HepG2 (cell line): Measurements from ENCODE around the gene TRNT1.

Experiments
- FOXK2 ChIP-seq: fragments of 450-650 bp; IDR thresholded peaks from 2 replicates; pipeline ENCODE4 v1.6.1; 2016
- SIN3A ChIP-seq: IDR thresholded peaks from 2 replicates; pipeline ENCODE4 v1.6.1; 2011; ENCODE audit warnings: low read depth, mild to moderate bottlenecking, control low read depth, low read length, borderline replicate concordance
- ZNF317 ChIP-seq: sonication (generic); formaldehyde crosslinking; IDR thresholded peaks from 2 replicates; pipeline ENCODE4 v1.5.0; 2020; ENCODE audit warnings: mild to moderate bottlenecking, missing genetic modification reagents

DNA sequence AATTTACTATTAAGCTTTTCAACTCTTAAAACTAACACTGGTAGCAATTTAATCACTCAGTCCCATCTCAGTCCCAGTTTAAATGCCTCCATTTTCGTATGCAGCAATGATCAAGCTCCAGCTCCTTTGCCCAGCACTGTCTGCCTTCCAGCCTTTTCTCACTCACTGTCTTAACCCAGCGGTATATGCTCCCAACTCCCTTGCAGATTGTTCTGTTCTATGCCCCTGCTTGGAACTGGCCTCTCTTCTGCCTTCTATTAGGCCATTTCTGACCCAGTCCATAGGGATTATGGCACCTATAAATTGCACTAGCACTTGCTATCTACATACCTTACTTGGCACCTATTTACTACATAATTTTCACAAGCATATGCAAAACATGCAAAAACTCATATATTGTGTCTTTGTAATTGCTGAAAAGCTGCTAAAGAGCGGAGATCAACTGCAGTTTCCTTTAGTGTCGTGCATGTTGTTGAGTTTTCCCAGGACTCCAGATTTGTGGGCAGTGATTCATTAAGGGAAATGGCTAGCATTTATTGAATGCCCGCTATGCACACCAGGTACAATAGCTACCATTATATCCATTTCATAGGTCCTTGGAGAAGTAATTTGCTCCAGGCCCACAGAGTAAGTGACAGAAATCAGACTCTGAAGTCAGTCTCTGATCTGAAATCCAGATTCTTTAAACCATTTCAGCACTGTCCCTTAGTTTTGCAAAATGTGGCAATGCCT lies 28.3 kb downstream of the TRNT1 start:
- TF ChIP-seq FOXK2 = no peak
- TF ChIP-seq SIN3A = no peak
- TF ChIP-seq ZNF317 (CRISPR knock-in tag) = no peak
